K562 treated with DMSO at 1 percent for 48 hours (cell line): Measurements from ENCODE around the gene RORB. TPM values are rescaled to one million over a fixed set of nuclear protein-coding genes. Genes with fewer than 3 reads are reported as not detected.

ENCODE experiments used
- total RNA-seq: library from RNA; unstranded; fragments of 300-600 nt; gene quantifications from 2 replicates; pipeline ENCODE4 v1.2.3, GENCODE V29; 2022; ENCODE audit warnings: low replicate concordance; ENCODE audit errors: extremely low read depth

The RORB gene
- not detected in 2 replicates for total RNA-seq

GRCh38 chr9:74496819-74497747, at the start of gene RORB:
Gene RORB (plus strand): TSS chr9:74497335. CDS start chr9:74497977, 642 bp downstream.

